GM12878 (cell line): ENCODE data around the gene CHST13. TPM values are rescaled to one million over a fixed set of nuclear protein-coding genes. Genes with fewer than 3 reads are reported as not detected.

ENCODE experiments used
- ATAC-seq: fragments of 200-7000 bp; cut with Tn5 transposase; 3 replicates; pipeline ENCODE4 v1.9.1; 2020; ENCODE audit warnings: mild to moderate bottlenecking, moderate library complexity
- BruUV-seq: library from RNA; stranded (reverse); fragments of 400-500 nt; replicated peaks from 2 replicates; lab custom pipeline; 2021; lab: Mats Ljungman, UMichigan
- CTCF ChIA-PET: fragments of 300-600 bp; sonication (Branson Sonifier 250); formaldehyde crosslinking; extraction: SDS; loops from one replicate; lab custom pipeline; 2021; ENCODE audit warnings: inconsistent platforms; lab: Yijun Ruan, JAX
- POLR2A ChIA-PET: fragments of 350-600 bp; formaldehyde crosslinking; extraction: SDS; loops from one replicate; lab custom pipeline; 2021; ENCODE audit warnings: inconsistent platforms; lab: Charles Lee
- RAD21 ChIA-PET: fragments of 300-600 bp; sonication (Branson Sonifier 250); formaldehyde crosslinking; loops from one replicate; lab custom pipeline; 2023; ENCODE audit warnings: antibody characterized with exemption; ENCODE audit not compliant: unreplicated experiment; lab: Charles Lee
- SMC1A ChIA-PET: fragments of 300-600 bp; sonication (Branson Sonifier 250); formaldehyde crosslinking; loops from one replicate; lab custom pipeline; 2023; ENCODE audit not compliant: unreplicated experiment, uncharacterized antibody; lab: Charles Lee
- DNase-seq: peaks from one replicate; pipeline ENCODE4 v3.0.0-alpha.2; 2011; ENCODE audit warnings: low read depth, low spot score
- FAIRE-seq: peaks from 3 replicates; lab custom pipeline; 2011; peaks lifted over from hg19 to GRCh38; lab: Jason Lieb, UNC
- H2AFZ ChIP-seq: 2 replicates; pipeline ENCODE4 v1.6.0; 2011; ENCODE audit warnings: low read depth, low read length, control low read depth; ENCODE audit not compliant: control insufficient read depth
- H3K27ac ChIP-seq: 2 replicates; pipeline ENCODE4 v1.5.1; 2011; ENCODE audit warnings: control low read depth; ENCODE audit not compliant: control insufficient read depth, insufficient read depth
- H3K27me3 ChIP-seq, 2 experiments: replicated peaks in 1 of 2; 2 replicates each; pipeline versions ENCODE4 v1.6.0 to v1.6.1; 2011; ENCODE audit warnings: low read length in 1 of 2; ENCODE audit not compliant: control insufficient read depth in 2 of 2, insufficient read depth in 2 of 2
- H3K36me3 ChIP-seq, 2 experiments: 2 replicates each; pipeline ENCODE4 v1.5.1; 2011; ENCODE audit warnings: low read length in 1 of 2; ENCODE audit not compliant: control insufficient read depth in 2 of 2, insufficient read depth in 2 of 2
- H3K4me1 ChIP-seq: 2 replicates; pipeline ENCODE4 v1.6.1; 2011; ENCODE audit warnings: mild to moderate bottlenecking, low read length, moderate library complexity, mixed read lengths; ENCODE audit not compliant: control insufficient read depth, insufficient read depth
- H3K4me2 ChIP-seq: 2 replicates; pipeline ENCODE4 v1.6.0; 2011; ENCODE audit warnings: control low read depth; ENCODE audit not compliant: control insufficient read depth, insufficient read depth
- H3K4me3 ChIP-seq: fragments of 200-600 bp; sonication (generic); 2 replicates; pipeline ENCODE4 v1.5.1; 2016
- H3K79me2 ChIP-seq: 2 replicates; pipeline ENCODE4 v1.6.0; 2011; ENCODE audit warnings: low read length; ENCODE audit not compliant: control insufficient read depth, insufficient read depth
- H3K9ac ChIP-seq: 2 replicates; pipeline ENCODE4 v1.8.0; 2011; ENCODE audit warnings: low read length, control low read depth, mixed read lengths; ENCODE audit not compliant: control insufficient read depth, insufficient read depth
- H3K9me3 ChIP-seq: replicated peaks from 3 replicates; pipeline ENCODE4 v1.5.1; 2011; ENCODE audit warnings: mild to moderate bottlenecking, low read length; ENCODE audit not compliant: control insufficient read depth, insufficient read depth
- H4K20me1 ChIP-seq: 2 replicates; pipeline ENCODE4 v1.6.0; 2011; ENCODE audit not compliant: control insufficient read depth, insufficient read depth
- DPF2 ChIP-seq: fragments of 450-650 bp; IDR thresholded peaks from 2 replicates; pipeline ENCODE4 v1.6.1; 2017; ENCODE audit warnings: mild to moderate bottlenecking
- FOS ChIP-seq: IDR thresholded peaks from 3 replicates; pipeline ENCODE4 v1.6.1; 2011; ENCODE audit warnings: borderline replicate concordance; ENCODE audit not compliant: insufficient read length; ENCODE audit errors: extremely low read depth
- JUND ChIP-seq: IDR thresholded peaks from 2 replicates; pipeline ENCODE4 v1.6.1; 2012; ENCODE audit warnings: low read depth, mild to moderate bottlenecking, low read length, improper control_type of control experiment, moderate library complexity
- KAT2A ChIP-seq: conservative IDR thresholded peaks from 2 replicates; pipeline ENCODE4 v1.6.1; 2011; ENCODE audit warnings: low read depth, low read length; ENCODE audit not compliant: control insufficient read depth
- NFYA ChIP-seq: IDR thresholded peaks from 2 replicates; pipeline ENCODE4 v1.6.1; 2011; ENCODE audit warnings: low read depth, mild to moderate bottlenecking, low read length, improper control_type of control experiment, borderline replicate concordance
- SMAD1 ChIP-seq: fragments of 450-650 bp; IDR thresholded peaks from 2 replicates; pipeline ENCODE4 v1.6.1; 2018; ENCODE audit warnings: mild to moderate bottlenecking, low read depth; ENCODE audit not compliant: partially characterized antibody
- SMC3 ChIP-seq: IDR thresholded peaks from 2 replicates; pipeline ENCODE4 v1.6.1; 2011; ENCODE audit warnings: low read length, improper control_type of control experiment, borderline replicate concordance
- SRF ChIP-seq, 2 experiments: IDR thresholded peaks; 2 replicates each; pipeline ENCODE4 v1.6.1; 2011; ENCODE audit warnings: low read depth in 2 of 2, low read length in 2 of 2, mild to moderate bottlenecking in 1 of 2, moderate library complexity in 1 of 2
- TCF3 ChIP-seq: IDR thresholded peaks from 2 replicates; pipeline ENCODE4 v1.6.1; 2012; ENCODE audit warnings: low read depth, mild to moderate bottlenecking, low read length, borderline replicate concordance; ENCODE audit not compliant: insufficient read depth
- ZNF622 ChIP-seq: fragments of 450-650 bp; IDR thresholded peaks from 2 replicates; pipeline ENCODE4 v1.6.1; 2017; ENCODE audit warnings: mild to moderate bottlenecking, inconsistent platforms
- WGBS: methylation state at CpG from one replicate; pipeline ENCODE4 v1.1.6; 2016; ENCODE audit warnings: low lambda C conversion rate; ENCODE audit not compliant: insufficient replicate concordance, insufficient coverage; ENCODE audit errors: missing lambda C conversion rate; 5-methylcytosine and 5-hydroxymethylcytosine counted together
- in situ Hi-C: fragments of 300-500 bp; cut with MboI; formaldehyde crosslinking; loops from 9 replicates; pipeline ENCODE4 v1.14.3; 2018; ENCODE audit warnings: mixed read lengths
- intact Hi-C: fragments of 100-400 bp; cut with micrococcal nuclease; formaldehyde crosslinking; loops from one replicate; pipeline ENCODE4 v1.14.2; 2022; ENCODE audit not compliant: unreplicated experiment
- polyA plus RNA-seq, 11 experiments: library from polyadenylated mRNA; depleted of rRNA in 4 of 11; unstranded in 6 of 11; stranded (reverse) in 5 of 11; fragments of >200 nt; fragmentation: Nextera tagmentation in 4 of 11; fragmentation: Illumina TruSeq in 1 of 11; extraction: Ambion mirVana in 4 of 11; extraction: Trizol in 1 of 11; gene quantifications; 1 replicate in 1 of 11; 2 replicates in 10 of 11; pipeline versions ENCODE4 v1.2.1 to v1.2.3, GENCODE V29; 2011 to 2016; ENCODE audit warnings: inconsistent platforms in 2 of 11, missing spikeins in 2 of 11, low read depth in 1 of 11
- total RNA-seq, 4 experiments: library from RNA; depleted of rRNA in 3 of 4; stranded (reverse); fragments of >200 nt in 3 of 4; fragmentation: Illumina TruSeq in 1 of 4; extraction: Trizol in 1 of 4; gene quantifications; 2 replicates each; pipeline versions ENCODE4 v1.2.1 to v1.2.3, GENCODE V29; 2013 to 2021
- TF ChIP-seq, protein P1 (sequence below): fragments of 150-350 bp; IDR thresholded peaks from 2 replicates; pipeline ENCODE4 v1.6.1; 2014; ENCODE audit warnings: mild to moderate bottlenecking, low read depth, low read length
- TF ChIP-seq, protein P2 (sequence below): fragments of 450-650 bp; IDR thresholded peaks from 2 replicates; pipeline ENCODE4 v1.6.1; 2017; ENCODE audit warnings: mild to moderate bottlenecking
- TF ChIP-seq, protein P3 (sequence below): IDR thresholded peaks from 2 replicates; pipeline ENCODE4 v1.6.1; 2012; ENCODE audit warnings: mild to moderate bottlenecking, low read depth, low read length

Gene CHST13
- total and polyA plus RNA-seq, 10 of the 15 experiments (the other 5 are each of a cell fraction or from before 2014, with no cell fraction given), result not detected

DNA sequence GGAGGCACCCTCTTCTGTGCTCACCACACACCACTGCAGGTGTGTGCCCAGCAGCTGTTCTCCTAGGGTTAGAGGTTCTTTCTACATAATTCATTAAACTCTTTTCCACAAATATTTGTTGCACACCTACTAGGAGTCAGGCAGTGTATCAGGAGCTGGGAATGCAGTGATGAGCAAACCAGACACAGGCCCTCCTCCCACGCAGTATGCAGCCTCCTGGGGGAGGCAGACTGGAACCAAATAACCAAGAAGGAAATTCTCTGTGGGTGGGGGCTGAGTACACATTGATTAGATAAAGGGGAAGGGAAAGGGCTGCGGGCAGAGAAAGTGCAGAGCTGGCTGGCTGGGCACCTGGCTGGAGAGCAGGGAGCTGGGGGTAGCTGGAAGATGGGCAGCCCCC is 53.3 kb downstream of the CHST13 start:
- ChIA-PET POLR2A (no interaction called here), RAD21 (no interaction called here)

GRCh38 chr3:126578702-126579101 is 54.7 kb downstream of the CHST13 start:
- DNase-seq (no peak), FAIRE-seq (no peak), ATAC-seq (no peak)
- Histone ChIP-seq H3K9me3 (no peaks in the 10 kb centered on the region), H3K4me1 (no peaks in the 10 kb centered on the region), H3K4me2 (no peak overlapping the region), H3K4me3 (no peak overlapping the region), H2AFZ (no peak overlapping the region), H3K9ac (no peak overlapping the region), H4K20me1 (no peaks in the 10 kb centered on the region), H3K27me3 (peaks cover 2 to 3% of the 10 kb centered on the region in 2 experiments; a peak in 2 of 4 replicates), H3K27ac (no peak overlapping the region), H3K36me3 (no peaks in the 10 kb centered on the region), H3K79me2 (no peaks in the 10 kb centered on the region)
- RAD21 ChIA-PET, result no interaction called here
- intact Hi-C loops, result no loop called here
- 9% methylated on average over 7 of the region's 7 CpGs for WGBS
- in situ Hi-C loops, result no loop called here
- POLR2A ChIA-PET, result no interaction called here
- CTCF ChIA-PET, result no interaction called here
- SMC1A ChIA-PET, result no interaction called here
- no TSS peak for BruUV-seq
- TF ChIP-seq, protein P1, sequence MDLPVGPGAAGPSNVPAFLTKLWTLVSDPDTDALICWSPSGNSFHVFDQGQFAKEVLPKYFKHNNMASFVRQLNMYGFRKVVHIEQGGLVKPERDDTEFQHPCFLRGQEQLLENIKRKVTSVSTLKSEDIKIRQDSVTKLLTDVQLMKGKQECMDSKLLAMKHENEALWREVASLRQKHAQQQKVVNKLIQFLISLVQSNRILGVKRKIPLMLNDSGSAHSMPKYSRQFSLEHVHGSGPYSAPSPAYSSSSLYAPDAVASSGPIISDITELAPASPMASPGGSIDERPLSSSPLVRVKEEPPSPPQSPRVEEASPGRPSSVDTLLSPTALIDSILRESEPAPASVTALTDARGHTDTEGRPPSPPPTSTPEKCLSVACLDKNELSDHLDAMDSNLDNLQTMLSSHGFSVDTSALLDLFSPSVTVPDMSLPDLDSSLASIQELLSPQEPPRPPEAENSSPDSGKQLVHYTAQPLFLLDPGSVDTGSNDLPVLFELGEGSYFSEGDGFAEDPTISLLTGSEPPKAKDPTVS, result no peak
- TF ChIP-seq DPF2 (no peak), SMAD1 (no peak), NFYA (no peak), JUND (no peak), TCF3 (no peak), ZNF622 (no peak)
- TF ChIP-seq, protein P2, sequence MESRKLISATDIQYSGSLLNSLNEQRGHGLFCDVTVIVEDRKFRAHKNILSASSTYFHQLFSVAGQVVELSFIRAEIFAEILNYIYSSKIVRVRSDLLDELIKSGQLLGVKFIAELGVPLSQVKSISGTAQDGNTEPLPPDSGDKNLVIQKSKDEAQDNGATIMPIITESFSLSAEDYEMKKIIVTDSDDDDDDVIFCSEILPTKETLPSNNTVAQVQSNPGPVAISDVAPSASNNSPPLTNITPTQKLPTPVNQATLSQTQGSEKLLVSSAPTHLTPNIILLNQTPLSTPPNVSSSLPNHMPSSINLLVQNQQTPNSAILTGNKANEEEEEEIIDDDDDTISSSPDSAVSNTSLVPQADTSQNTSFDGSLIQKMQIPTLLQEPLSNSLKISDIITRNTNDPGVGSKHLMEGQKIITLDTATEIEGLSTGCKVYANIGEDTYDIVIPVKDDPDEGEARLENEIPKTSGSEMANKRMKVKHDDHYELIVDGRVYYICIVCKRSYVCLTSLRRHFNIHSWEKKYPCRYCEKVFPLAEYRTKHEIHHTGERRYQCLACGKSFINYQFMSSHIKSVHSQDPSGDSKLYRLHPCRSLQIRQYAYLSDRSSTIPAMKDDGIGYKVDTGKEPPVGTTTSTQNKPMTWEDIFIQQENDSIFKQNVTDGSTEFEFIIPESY, result no peak
- TF ChIP-seq, protein P3, sequence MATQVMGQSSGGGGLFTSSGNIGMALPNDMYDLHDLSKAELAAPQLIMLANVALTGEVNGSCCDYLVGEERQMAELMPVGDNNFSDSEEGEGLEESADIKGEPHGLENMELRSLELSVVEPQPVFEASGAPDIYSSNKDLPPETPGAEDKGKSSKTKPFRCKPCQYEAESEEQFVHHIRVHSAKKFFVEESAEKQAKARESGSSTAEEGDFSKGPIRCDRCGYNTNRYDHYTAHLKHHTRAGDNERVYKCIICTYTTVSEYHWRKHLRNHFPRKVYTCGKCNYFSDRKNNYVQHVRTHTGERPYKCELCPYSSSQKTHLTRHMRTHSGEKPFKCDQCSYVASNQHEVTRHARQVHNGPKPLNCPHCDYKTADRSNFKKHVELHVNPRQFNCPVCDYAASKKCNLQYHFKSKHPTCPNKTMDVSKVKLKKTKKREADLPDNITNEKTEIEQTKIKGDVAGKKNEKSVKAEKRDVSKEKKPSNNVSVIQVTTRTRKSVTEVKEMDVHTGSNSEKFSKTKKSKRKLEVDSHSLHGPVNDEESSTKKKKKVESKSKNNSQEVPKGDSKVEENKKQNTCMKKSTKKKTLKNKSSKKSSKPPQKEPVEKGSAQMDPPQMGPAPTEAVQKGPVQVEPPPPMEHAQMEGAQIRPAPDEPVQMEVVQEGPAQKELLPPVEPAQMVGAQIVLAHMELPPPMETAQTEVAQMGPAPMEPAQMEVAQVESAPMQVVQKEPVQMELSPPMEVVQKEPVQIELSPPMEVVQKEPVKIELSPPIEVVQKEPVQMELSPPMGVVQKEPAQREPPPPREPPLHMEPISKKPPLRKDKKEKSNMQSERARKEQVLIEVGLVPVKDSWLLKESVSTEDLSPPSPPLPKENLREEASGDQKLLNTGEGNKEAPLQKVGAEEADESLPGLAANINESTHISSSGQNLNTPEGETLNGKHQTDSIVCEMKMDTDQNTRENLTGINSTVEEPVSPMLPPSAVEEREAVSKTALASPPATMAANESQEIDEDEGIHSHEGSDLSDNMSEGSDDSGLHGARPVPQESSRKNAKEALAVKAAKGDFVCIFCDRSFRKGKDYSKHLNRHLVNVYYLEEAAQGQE, result no peak

More for the DNA sequence above, 53.3 kb downstream of the CHST13 start:
- H3K4me2 ChIP-seq, result no peak overlapping the region
- H2AFZ ChIP-seq, result no peak overlapping the region
- ChIA-PET SMC1A (no interaction called here), CTCF (no interaction called here)
- H3K27me3 ChIP-seq, result peaks cover 2 to 4% of the 10 kb centered on the region in 2 experiments; a peak in 2 of 4 replicates
- DNase-seq (no peak), FAIRE-seq (no peak), ATAC-seq (no peak)
- no peak overlapping the region for H3K9ac ChIP-seq
- no TSS peak for BruUV-seq
- H3K79me2 ChIP-seq, result no peaks in the 10 kb centered on the region
- intact Hi-C loops, result no loop called here
- 25% methylated on average over 2 of the region's 2 CpGs for WGBS
- no peaks in the 10 kb centered on the region for H3K36me3 ChIP-seq
- no peak overlapping the region for H3K4me3 ChIP-seq
- no peaks in the 10 kb centered on the region for H4K20me1 ChIP-seq
- in situ Hi-C loops, result no loop called here
- H3K27ac ChIP-seq, result no peak overlapping the region
- H3K4me1 ChIP-seq, result no peaks in the 10 kb centered on the region
- no peak for TF ChIP-seq FOS
- TF ChIP-seq SMC3, result no peak
- TF ChIP-seq SRF (IDR thresholded peaks at IDR 0.05; ENCODE audit: low read depth in 2 of 2, low read length in 2 of 2), result no peak
- no peak for TF ChIP-seq KAT2A
- TF ChIP-seq, all 136 proteins: peak for 0
- H3K9me3 ChIP-seq, result no peaks in the 10 kb centered on the region
